Esophagus (tissue), 2 donors: ENCODE data around the gene TTC39A. TPM values are rescaled to one million over a fixed set of nuclear protein-coding genes. Genes with fewer than 3 reads are reported as not detected.

Experiments used
- H3K27ac ChIP-seq, 2 donors: one replicate each; pipeline ENCODE4 v1.5.1; 2013; ENCODE audit warnings: low read depth in 2 of 2, mild to moderate bottlenecking in 2 of 2, inconsistent platforms in 1 of 2, low read length in 1 of 2, moderate library complexity in 1 of 2
- H3K27me3 ChIP-seq, 2 donors: one replicate each; pipeline ENCODE4 v1.6.1; 2013; ENCODE audit warnings: low read length in 2 of 2, control low read depth in 1 of 2, mild to moderate bottlenecking in 1 of 2; ENCODE audit not compliant: insufficient read depth in 2 of 2, control insufficient read depth in 1 of 2
- H3K36me3 ChIP-seq, 2 donors: one replicate each; pipeline ENCODE4 v1.6.1; 2013; ENCODE audit warnings: low read length in 1 of 2; ENCODE audit not compliant: control insufficient read depth in 2 of 2, insufficient read depth in 2 of 2
- H3K4me1 ChIP-seq, 2 donors: one replicate each; pipeline ENCODE4 v1.6.1; 2013; ENCODE audit warnings: low read length in 1 of 2; ENCODE audit not compliant: control insufficient read depth in 2 of 2, insufficient read depth in 2 of 2
- H3K4me3 ChIP-seq, 2 donors: one replicate each; pipeline ENCODE4 v1.5.1; 2013; ENCODE audit warnings: low read length in 2 of 2, mild to moderate bottlenecking in 2 of 2, low read depth in 1 of 2, moderate library complexity in 1 of 2
- H3K9me3 ChIP-seq, 2 donors: one replicate each; pipeline ENCODE4 v1.6.1; 2013; ENCODE audit warnings: mild to moderate bottlenecking in 2 of 2, low read depth in 1 of 2, low read length in 1 of 2, moderate library complexity in 1 of 2; ENCODE audit not compliant: control insufficient read depth in 2 of 2, insufficient read depth in 1 of 2
- WGBS, 2 donors: extraction: QIAGEN DNeasy Blood & Tissue Kit; methylation state at CpG; one replicate each; pipeline ENCODE4 v1.1.7; 2013; 5-methylcytosine and 5-hydroxymethylcytosine counted together
- polyA plus RNA-seq, 2 donors: library from polyadenylated mRNA; stranded (reverse); fragments of 200-250 nt; gene quantifications; one replicate each; pipeline ENCODE4 v1.2.3, GENCODE V29; 2013
- donor health status: healthy with polysubstance abuse.
- donor health status: Bipolar disorder and iron deficiency.

TTC39A gene
- polyA plus RNA-seq, 2 donors = 11.1 to 20.6 TPM

GRCh38 chr1:51349862-51350261 lies 19.5 kb upstream of the TTC39A start:
- 96 to 98% methylated on average over 3 of the region's 3 CpGs for WGBS, 2 donors
- Histone ChIP-seq H3K27ac (no peak overlapping the region), H3K4me3 (no peak overlapping the region), H3K9me3 (no peaks in the 10 kb centered on the region), H3K36me3 (no peaks in the 10 kb centered on the region), H3K27me3 (peaks cover 0 to 3% of the 10 kb centered on the region in 2 donors), H3K4me1 (peaks cover 0 to 4% of the 10 kb centered on the region in 2 donors)

- Histone ChIP-seq H3K9me3 (no peaks in the 10 kb centered on the region), H3K27me3 (peaks cover 0 to 4% of the 10 kb centered on the region in 2 donors), H3K27ac (no peak overlapping the region), H3K4me3 (no peak overlapping the region), H3K4me1 (peaks cover 0 to 4% of the 10 kb centered on the region in 2 donors), H3K36me3 (no peaks in the 10 kb centered on the region)
Measured at GRCh38 chr1:51348147-51348527, 17.8 kb upstream of the TTC39A start.

- 89 to 91% methylated on average over 6 of the region's 6 CpGs for WGBS, 2 donors
- Histone ChIP-seq H3K27ac (no peak overlapping the region), H3K27me3 (peaks cover 0 to 4% of the 10 kb centered on the region in 2 donors), H3K4me3 (no peak overlapping the region), H3K9me3 (no peaks in the 10 kb centered on the region), H3K4me1 (peaks cover 0 to 4% of the 10 kb centered on the region in 2 donors), H3K36me3 (no peaks in the 10 kb centered on the region)
Measured at GRCh38 chr1:51347398-51348146, 17.2 kb upstream of the TTC39A start.

- Histone ChIP-seq H3K4me1 (peaks cover 0 to 4% of the 10 kb centered on the region in 2 donors), H3K4me3 (no peak overlapping the region), H3K27me3 (peaks cover 0 to 4% of the 10 kb centered on the region in 2 donors), H3K27ac (no peak overlapping the region), H3K36me3 (no peaks in the 10 kb centered on the region), H3K9me3 (no peaks in the 10 kb centered on the region)
- WGBS, 2 donors = 65 to 75% methylated on average over 7 of the region's 7 CpGs
Measured at GRCh38 chr1:51346086-51346942, 16.0 kb upstream of the TTC39A start.

GRCh38 chr1:51345300-51345687 lies 14.9 kb upstream of the TTC39A start:
- no peak overlapping the region for H3K27ac ChIP-seq

GRCh38 chr1:51344602-51345299 lies 14.4 kb upstream of the TTC39A start:
- Histone ChIP-seq H3K27ac (no peak overlapping the region), H3K36me3 (no peaks in the 10 kb centered on the region), H3K9me3 (no peaks in the 10 kb centered on the region), H3K27me3 (peaks cover 0 to 4% of the 10 kb centered on the region in 2 donors), H3K4me3 (peak overlapping the region; percentile 53 to 54), H3K4me1 (peaks cover 0 to 4% of the 10 kb centered on the region in 2 donors)
- 4 to 5% methylated on average over 56 to 60 of the region's 60 CpGs for WGBS, 2 donors

More at GRCh38 chr1:51345300-51345687, 14.9 kb upstream of the TTC39A start:
- Histone ChIP-seq H3K36me3 (no peaks in the 10 kb centered on the region), H3K4me1 (peaks cover 0 to 4% of the 10 kb centered on the region in 2 donors), H3K4me3 (no peak overlapping the region), H3K27me3 (peaks cover 0 to 4% of the 10 kb centered on the region in 2 donors), H3K9me3 (no peaks in the 10 kb centered on the region)
- WGBS, 2 donors = 51 to 59% methylated on average over 15 of the region's 15 CpGs

GRCh38 chr1:51344276-51344601 lies 13.9 kb upstream of the TTC39A start:
- Histone ChIP-seq H3K4me3 (peak overlapping the region; percentile 53 to 54), H3K36me3 (no peaks in the 10 kb centered on the region), H3K9me3 (no peaks in the 10 kb centered on the region), H3K4me1 (peaks cover 0 to 4% of the 10 kb centered on the region in 2 donors), H3K27ac (peak overlapping the region in 1 of 2 donors; percentile 19), H3K27me3 (peaks cover 0 to 4% of the 10 kb centered on the region in 2 donors)
- 62 to 66% methylated on average over 7 of the region's 7 CpGs for WGBS, 2 donors

GRCh38 chr1:51343624-51344023 lies 13.3 kb upstream of the TTC39A start:
- no peak overlapping the region for H3K4me3 ChIP-seq
- H3K4me1 ChIP-seq = peaks cover 0 to 4% of the 10 kb centered on the region in 2 donors
- no peaks in the 10 kb centered on the region for H3K9me3 ChIP-seq
- WGBS, 2 donors = 94% methylated on average over 3 of the region's 3 CpGs
- H3K27me3 ChIP-seq = peaks cover 0 to 4% of the 10 kb centered on the region in 2 donors
- H3K27ac ChIP-seq = no peak overlapping the region
- no peaks in the 10 kb centered on the region for H3K36me3 ChIP-seq

- Histone ChIP-seq H3K27me3 (peaks cover 0 to 4% of the 10 kb centered on the region in 2 donors), H3K4me1 (peaks cover 0 to 4% of the 10 kb centered on the region in 2 donors), H3K9me3 (no peaks in the 10 kb centered on the region), H3K36me3 (no peaks in the 10 kb centered on the region), H3K27ac (no peak overlapping the region), H3K4me3 (no peak overlapping the region)
- WGBS, 2 donors = 90 to 93% methylated on average over 9 of the region's 9 CpGs
Measured at GRCh38 chr1:51342591-51343206, 12.3 kb upstream of the TTC39A start.
